Coronary artery (tissue), 2 donors: ENCODE measurements around the gene XCR1.

Experiments
- DNase-seq: peaks from one replicate; pipeline ENCODE4 v3.0.0-alpha.2; 2017; ENCODE audit warnings: low spot score
- H3K27ac ChIP-seq, 2 donors: fragments of 200-600 bp; sonication (generic); one replicate each; pipeline ENCODE4 v1.5.1; 2016 to 2019
- H3K4me3 ChIP-seq: fragments of 200-600 bp; sonication (generic); 2 replicates; pipeline ENCODE4 v1.5.1; 2016; ENCODE audit warnings: mild to moderate bottlenecking, moderate library complexity
- CTCF ChIP-seq: fragments of 200-600 bp; sonication (generic); IDR thresholded peaks from one replicate; pipeline ENCODE4 v1.5.1; 2019; ENCODE audit warnings: antibody characterized with exemption

XCR1 gene

GRCh38 chr3:45967724-45968123 is 59.6 kb downstream of the XCR1 start:
- DNase-seq, result no peak
- H3K27ac ChIP-seq, result no peak overlapping the region
- no peak overlapping the region for H3K4me3 ChIP-seq
- TF ChIP-seq CTCF, result no peak
